Breast epithelium (tissue), 3 donors: Measurements from ENCODE around the gene KCNK7.

Experiments used
- POLR2A ChIP-seq: fragments of 450-650 bp; IDR thresholded peaks from one replicate; pipeline ENCODE4 v1.6.1; 2016; ENCODE audit warnings: antibody characterized with exemption, mild to moderate bottlenecking, moderate library complexity
- POLR2AphosphoS5 ChIP-seq, 3 donors: sonication (generic); formaldehyde crosslinking; IDR thresholded peaks; one replicate each; pipeline ENCODE4 v1.6.1; 2017; ENCODE audit warnings: antibody characterized with exemption in 3 of 3
- TF ChIP-seq, protein P1 (sequence below), 3 donors: fragments of 450-650 bp; IDR thresholded peaks; one replicate each; pipeline ENCODE4 v1.5.1; 2016 to 2017; ENCODE audit warnings: antibody characterized with exemption in 3 of 3, mild to moderate bottlenecking in 3 of 3, moderate library complexity in 3 of 3

DNA sequence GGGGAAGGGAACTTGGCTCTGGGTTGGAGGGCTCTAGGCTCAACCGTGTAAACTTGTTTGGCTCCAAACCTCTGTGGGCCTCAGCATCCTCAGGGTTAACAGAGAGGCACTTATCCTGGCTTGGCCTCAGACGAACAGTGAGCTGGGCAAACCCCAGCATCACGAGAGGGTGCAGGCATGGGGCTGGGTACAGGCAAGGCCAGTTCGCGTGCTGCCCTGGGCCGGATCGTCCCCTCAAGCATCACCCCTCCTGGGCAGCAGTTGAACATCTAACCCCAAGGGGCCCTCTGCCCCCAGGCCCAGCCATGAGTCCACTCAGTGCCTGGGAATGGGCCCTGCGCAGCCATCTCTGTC lies 17.9 kb downstream of the KCNK7 start:
- TF ChIP-seq, protein P1, sequence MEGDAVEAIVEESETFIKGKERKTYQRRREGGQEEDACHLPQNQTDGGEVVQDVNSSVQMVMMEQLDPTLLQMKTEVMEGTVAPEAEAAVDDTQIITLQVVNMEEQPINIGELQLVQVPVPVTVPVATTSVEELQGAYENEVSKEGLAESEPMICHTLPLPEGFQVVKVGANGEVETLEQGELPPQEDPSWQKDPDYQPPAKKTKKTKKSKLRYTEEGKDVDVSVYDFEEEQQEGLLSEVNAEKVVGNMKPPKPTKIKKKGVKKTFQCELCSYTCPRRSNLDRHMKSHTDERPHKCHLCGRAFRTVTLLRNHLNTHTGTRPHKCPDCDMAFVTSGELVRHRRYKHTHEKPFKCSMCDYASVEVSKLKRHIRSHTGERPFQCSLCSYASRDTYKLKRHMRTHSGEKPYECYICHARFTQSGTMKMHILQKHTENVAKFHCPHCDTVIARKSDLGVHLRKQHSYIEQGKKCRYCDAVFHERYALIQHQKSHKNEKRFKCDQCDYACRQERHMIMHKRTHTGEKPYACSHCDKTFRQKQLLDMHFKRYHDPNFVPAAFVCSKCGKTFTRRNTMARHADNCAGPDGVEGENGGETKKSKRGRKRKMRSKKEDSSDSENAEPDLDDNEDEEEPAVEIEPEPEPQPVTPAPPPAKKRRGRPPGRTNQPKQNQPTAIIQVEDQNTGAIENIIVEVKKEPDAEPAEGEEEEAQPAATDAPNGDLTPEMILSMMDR (IDR thresholded peaks at IDR 0.05): no peak
- TF ChIP-seq POLR2A: no peak
- no peak for TF ChIP-seq POLR2AphosphoS5 (IDR thresholded peaks at IDR 0.05)
